H1 (cell line): ENCODE results near the gene RASD2. TPM values are rescaled to one million over a fixed set of nuclear protein-coding genes. Genes with fewer than 3 reads are reported as not detected.

ENCODE experiments used
- RFX5 ChIP-seq: IDR thresholded peaks from 2 replicates; pipeline ENCODE4 v1.6.1; 2011; ENCODE audit warnings: low read depth, low read length, improper control_type of control experiment, borderline replicate concordance
- polyA plus RNA-seq, 7 experiments: library from polyadenylated mRNA; depleted of rRNA in 3 of 7; stranded (reverse) in 5 of 7; unstranded in 2 of 7; fragments of >200 nt in 5 of 7; fragments of 200-250 nt in 2 of 7; gene quantifications; 1 replicate in 5 of 7; 2 replicates in 1 of 7; 4 replicates in 1 of 7; pipeline versions ENCODE4 v1.2.1 to v1.2.3, GENCODE V29; 2011 to 2013; ENCODE audit warnings: missing spikeins in 2 of 7, mixed read lengths in 2 of 7
- total RNA-seq: library from RNA; stranded (reverse); fragmentation: NEBNext Ultra II Directional; extraction: Animal tissue kit (Norgen Biotek cat#: 25700); gene quantifications from 2 replicates; pipeline ENCODE4 v1.2.1, GENCODE V29; 2021
- TF ChIP-seq, protein P1 (sequence below): fragments of 300-600 bp; sonication (generic); IDR thresholded peaks from 2 replicates; pipeline ENCODE4 v1.7.1; 2012; ENCODE audit warnings: low read length, moderate library complexity, mild to moderate bottlenecking, inconsistent platforms; ENCODE audit not compliant: insufficient replicate concordance

Gene RASD2
- total and polyA plus RNA-seq, 2 of the 8 experiments (the other 6 are each of a cell fraction or from before 2014, with no cell fraction given): 1.9 to 5.1 TPM

DNA sequence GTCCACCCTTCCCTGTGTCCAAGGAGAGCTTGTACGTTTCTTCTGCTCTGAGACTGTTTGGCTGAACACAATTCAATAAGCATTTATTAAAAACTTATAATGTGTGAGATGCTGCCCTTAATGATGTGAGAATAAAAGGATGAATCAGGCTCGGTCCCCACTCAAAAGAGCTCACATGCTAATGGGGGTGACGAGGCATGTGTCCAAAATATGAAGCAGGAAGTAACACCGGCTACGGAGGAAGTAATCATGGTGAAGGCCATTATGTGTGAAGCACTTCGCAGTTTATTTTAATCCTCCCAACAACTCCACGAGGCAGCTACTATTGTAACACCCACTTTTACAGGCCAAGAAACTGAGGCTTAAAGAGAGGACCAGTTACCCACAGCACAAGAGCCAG, 3.4 kb upstream of the RASD2 start (continued):
- TF ChIP-seq, protein P1, sequence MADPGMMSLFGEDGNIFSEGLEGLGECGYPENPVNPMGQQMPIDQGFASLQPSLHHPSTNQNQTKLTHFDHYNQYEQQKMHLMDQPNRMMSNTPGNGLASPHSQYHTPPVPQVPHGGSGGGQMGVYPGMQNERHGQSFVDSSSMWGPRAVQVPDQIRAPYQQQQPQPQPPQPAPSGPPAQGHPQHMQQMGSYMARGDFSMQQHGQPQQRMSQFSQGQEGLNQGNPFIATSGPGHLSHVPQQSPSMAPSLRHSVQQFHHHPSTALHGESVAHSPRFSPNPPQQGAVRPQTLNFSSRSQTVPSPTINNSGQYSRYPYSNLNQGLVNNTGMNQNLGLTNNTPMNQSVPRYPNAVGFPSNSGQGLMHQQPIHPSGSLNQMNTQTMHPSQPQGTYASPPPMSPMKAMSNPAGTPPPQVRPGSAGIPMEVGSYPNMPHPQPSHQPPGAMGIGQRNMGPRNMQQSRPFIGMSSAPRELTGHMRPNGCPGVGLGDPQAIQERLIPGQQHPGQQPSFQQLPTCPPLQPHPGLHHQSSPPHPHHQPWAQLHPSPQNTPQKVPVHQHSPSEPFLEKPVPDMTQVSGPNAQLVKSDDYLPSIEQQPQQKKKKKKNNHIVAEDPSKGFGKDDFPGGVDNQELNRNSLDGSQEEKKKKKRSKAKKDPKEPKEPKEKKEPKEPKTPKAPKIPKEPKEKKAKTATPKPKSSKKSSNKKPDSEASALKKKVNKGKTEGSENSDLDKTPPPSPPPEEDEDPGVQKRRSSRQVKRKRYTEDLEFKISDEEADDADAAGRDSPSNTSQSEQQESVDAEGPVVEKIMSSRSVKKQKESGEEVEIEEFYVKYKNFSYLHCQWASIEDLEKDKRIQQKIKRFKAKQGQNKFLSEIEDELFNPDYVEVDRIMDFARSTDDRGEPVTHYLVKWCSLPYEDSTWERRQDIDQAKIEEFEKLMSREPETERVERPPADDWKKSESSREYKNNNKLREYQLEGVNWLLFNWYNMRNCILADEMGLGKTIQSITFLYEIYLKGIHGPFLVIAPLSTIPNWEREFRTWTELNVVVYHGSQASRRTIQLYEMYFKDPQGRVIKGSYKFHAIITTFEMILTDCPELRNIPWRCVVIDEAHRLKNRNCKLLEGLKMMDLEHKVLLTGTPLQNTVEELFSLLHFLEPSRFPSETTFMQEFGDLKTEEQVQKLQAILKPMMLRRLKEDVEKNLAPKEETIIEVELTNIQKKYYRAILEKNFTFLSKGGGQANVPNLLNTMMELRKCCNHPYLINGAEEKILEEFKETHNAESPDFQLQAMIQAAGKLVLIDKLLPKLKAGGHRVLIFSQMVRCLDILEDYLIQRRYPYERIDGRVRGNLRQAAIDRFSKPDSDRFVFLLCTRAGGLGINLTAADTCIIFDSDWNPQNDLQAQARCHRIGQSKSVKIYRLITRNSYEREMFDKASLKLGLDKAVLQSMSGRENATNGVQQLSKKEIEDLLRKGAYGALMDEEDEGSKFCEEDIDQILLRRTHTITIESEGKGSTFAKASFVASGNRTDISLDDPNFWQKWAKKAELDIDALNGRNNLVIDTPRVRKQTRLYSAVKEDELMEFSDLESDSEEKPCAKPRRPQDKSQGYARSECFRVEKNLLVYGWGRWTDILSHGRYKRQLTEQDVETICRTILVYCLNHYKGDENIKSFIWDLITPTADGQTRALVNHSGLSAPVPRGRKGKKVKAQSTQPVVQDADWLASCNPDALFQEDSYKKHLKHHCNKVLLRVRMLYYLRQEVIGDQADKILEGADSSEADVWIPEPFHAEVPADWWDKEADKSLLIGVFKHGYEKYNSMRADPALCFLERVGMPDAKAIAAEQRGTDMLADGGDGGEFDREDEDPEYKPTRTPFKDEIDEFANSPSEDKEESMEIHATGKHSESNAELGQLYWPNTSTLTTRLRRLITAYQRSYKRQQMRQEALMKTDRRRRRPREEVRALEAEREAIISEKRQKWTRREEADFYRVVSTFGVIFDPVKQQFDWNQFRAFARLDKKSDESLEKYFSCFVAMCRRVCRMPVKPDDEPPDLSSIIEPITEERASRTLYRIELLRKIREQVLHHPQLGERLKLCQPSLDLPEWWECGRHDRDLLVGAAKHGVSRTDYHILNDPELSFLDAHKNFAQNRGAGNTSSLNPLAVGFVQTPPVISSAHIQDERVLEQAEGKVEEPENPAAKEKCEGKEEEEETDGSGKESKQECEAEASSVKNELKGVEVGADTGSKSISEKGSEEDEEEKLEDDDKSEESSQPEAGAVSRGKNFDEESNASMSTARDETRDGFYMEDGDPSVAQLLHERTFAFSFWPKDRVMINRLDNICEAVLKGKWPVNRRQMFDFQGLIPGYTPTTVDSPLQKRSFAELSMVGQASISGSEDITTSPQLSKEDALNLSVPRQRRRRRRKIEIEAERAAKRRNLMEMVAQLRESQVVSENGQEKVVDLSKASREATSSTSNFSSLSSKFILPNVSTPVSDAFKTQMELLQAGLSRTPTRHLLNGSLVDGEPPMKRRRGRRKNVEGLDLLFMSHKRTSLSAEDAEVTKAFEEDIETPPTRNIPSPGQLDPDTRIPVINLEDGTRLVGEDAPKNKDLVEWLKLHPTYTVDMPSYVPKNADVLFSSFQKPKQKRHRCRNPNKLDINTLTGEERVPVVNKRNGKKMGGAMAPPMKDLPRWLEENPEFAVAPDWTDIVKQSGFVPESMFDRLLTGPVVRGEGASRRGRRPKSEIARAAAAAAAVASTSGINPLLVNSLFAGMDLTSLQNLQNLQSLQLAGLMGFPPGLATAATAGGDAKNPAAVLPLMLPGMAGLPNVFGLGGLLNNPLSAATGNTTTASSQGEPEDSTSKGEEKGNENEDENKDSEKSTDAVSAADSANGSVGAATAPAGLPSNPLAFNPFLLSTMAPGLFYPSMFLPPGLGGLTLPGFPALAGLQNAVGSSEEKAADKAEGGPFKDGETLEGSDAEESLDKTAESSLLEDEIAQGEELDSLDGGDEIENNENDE: no peak
- TF ChIP-seq RFX5: no peak
